ENCODE data around the gene SULT1C3.

Gene SULT1C3

GRCh38 chr2:108287169-108287568 is 47.4 kb downstream of the SULT1C3 start:
- no peak overlapping the region for H2BK15ac ChIP-seq (replicated peaks; ENCODE audit: low read depth)
- H3K4ac ChIP-seq (ENCODE audit: low read depth, low read length): no peak overlapping the region
- H4K8ac ChIP-seq (ENCODE audit: low read depth, low read length): no peak overlapping the region
- H3K27me3 ChIP-seq (ENCODE audit: insufficient read depth, low read length, poor library complexity): no peaks in the 10 kb centered on the region
- no peak overlapping the region for H2AK5ac ChIP-seq (ENCODE audit: low read length)
- H2BK5ac ChIP-seq (ENCODE audit: low read length): no peak overlapping the region
- no peaks in the 10 kb centered on the region for H3K36me3 ChIP-seq (ENCODE audit: control insufficient read depth, insufficient read depth, low read length)
- H3K18ac ChIP-seq (ENCODE audit: low read length): no peak overlapping the region
- H3K4me1 ChIP-seq (ENCODE audit: control insufficient read depth, low read depth, low read length): peaks cover 4% of the 10 kb centered on the region
- no CpG with 5 or more reads among the region's 2 CpGs for WGBS (ENCODE audit: extremely low coverage, insufficient coverage, low lambda C conversion rate)
- no peak overlapping the region for H4K5ac ChIP-seq (ENCODE audit: low read length)
- no peak overlapping the region for H3K56ac ChIP-seq (ENCODE audit: low read length)
- H2BK120ac ChIP-seq (ENCODE audit: low read depth, low read length): no peak overlapping the region
- H3K9ac ChIP-seq (ENCODE audit: low read length): no peak overlapping the region
- no peak overlapping the region for H3K4me3 ChIP-seq (ENCODE audit: low read length)
- no peak overlapping the region for H3K4me2 ChIP-seq (ENCODE audit: low read length)
- no peak overlapping the region for H3K23ac ChIP-seq (ENCODE audit: low read length)
- no peak overlapping the region for H3K27ac ChIP-seq (ENCODE audit: low read depth, low read length)
- H3K79me2 ChIP-seq (ENCODE audit: control insufficient read depth, insufficient read depth, low read length): no peaks in the 10 kb centered on the region
- H3K79me1 ChIP-seq (ENCODE audit: low read length): no peaks in the 10 kb centered on the region
- no peak for DNase-seq

DNA sequence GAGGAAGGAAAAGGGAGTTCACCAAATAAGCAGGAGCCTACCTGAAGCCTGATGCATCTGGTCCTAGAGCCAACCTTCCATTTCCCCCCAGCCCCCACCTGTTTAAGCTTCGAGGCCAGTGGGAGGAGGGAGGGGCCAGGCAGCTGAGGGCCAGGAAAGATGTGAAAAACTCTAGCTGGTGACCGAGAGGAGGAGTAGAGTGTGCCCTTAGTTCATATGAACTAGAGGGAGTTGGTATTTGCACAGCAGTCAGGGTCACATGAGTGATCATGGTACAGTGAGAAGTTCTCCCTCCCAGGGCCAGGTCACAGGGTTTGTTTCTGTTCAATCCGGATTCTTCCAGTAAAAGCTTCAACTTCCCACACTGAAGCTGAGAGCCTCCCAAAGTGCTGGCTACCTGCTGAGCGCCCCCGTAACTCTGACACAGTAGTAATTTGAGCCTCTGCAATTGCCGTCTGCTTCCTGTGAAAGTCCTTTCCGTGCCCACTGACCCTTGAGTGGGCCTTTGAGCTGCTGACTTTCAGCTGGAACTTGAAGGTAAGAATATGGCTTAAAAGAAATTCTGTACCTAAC is 48.9 kb downstream of the SULT1C3 start, which contains the start of gene SULT1C2:
TSS of gene SULT1C2 (plus strand) at position 362 of the 573 bp plus-strand sequence. CDS start 4,773 bp downstream, outside the sequence.
- no peak within 1 kb of the TSS for H2BK120ac ChIP-seq (ENCODE audit: low read depth, low read length)
- H3K36me3 ChIP-seq (ENCODE audit: control insufficient read depth, insufficient read depth, low read length): no peaks in the 10 kb centered on the region
- no peak within 1 kb of the TSS for H3K4me3 ChIP-seq (ENCODE audit: low read length)
- H3K4ac ChIP-seq (ENCODE audit: low read depth, low read length): no peak within 1 kb of the TSS
- H2AK5ac ChIP-seq (ENCODE audit: low read length): no peak within 1 kb of the TSS
- peaks cover 4% of the 10 kb centered on the region for H3K4me1 ChIP-seq (ENCODE audit: control insufficient read depth, low read depth, low read length)
- peak within 1 kb of the TSS; percentile 71 for H3K56ac ChIP-seq (ENCODE audit: low read length)
- no peak within 1 kb of the TSS for H4K8ac ChIP-seq (ENCODE audit: low read depth, low read length)
- H4K5ac ChIP-seq (ENCODE audit: low read length): no peak within 1 kb of the TSS
- no peak within 1 kb of the TSS for H3K23ac ChIP-seq (ENCODE audit: low read length)
- H3K27ac ChIP-seq (ENCODE audit: low read depth, low read length): no peak within 1 kb of the TSS
- DNase-seq: peak; percentile 85
- H3K79me2 ChIP-seq (ENCODE audit: control insufficient read depth, insufficient read depth, low read length): no peaks in the 10 kb centered on the region
- no CpG with 5 or more reads among the region's 7 CpGs for WGBS (ENCODE audit: extremely low coverage, insufficient coverage, low lambda C conversion rate)
- no peaks in the 10 kb centered on the region for H3K79me1 ChIP-seq (ENCODE audit: low read length)
- H3K18ac ChIP-seq (ENCODE audit: low read length): no peak within 1 kb of the TSS
- peak within 1 kb of the TSS; percentile 5 for H3K4me2 ChIP-seq (ENCODE audit: low read length)
- no peak within 1 kb of the TSS for H2BK15ac ChIP-seq (replicated peaks; ENCODE audit: low read depth)
- no peaks in the 10 kb centered on the region for H3K27me3 ChIP-seq (ENCODE audit: insufficient read depth, low read length, poor library complexity)
- H2BK5ac ChIP-seq (ENCODE audit: low read length): no peak within 1 kb of the TSS
- no peak within 1 kb of the TSS for H3K9ac ChIP-seq (ENCODE audit: low read length)

GRCh38 chr2:108293850-108294249 is 54.1 kb downstream of the SULT1C3 start:
- no CpG with 5 or more reads among the region's 4 CpGs for WGBS (ENCODE audit: extremely low coverage, insufficient coverage, low lambda C conversion rate)

GRCh38 chr2:108297436-108298141 is 57.8 kb downstream of the SULT1C3 start:
- WGBS (ENCODE audit: extremely low coverage, insufficient coverage, low lambda C conversion rate): no CpG with 5 or more reads among the region's 9 CpGs
- Histone ChIP-seq H3K79me1 (ENCODE audit: low read length) (no peaks in the 10 kb centered on the region), H3K79me2 (ENCODE audit: control insufficient read depth, insufficient read depth, low read length) (no peaks in the 10 kb centered on the region), H3K4ac (ENCODE audit: low read depth, low read length) (no peak overlapping the region), H3K4me3 (ENCODE audit: low read length) (no peak overlapping the region), H3K27ac (ENCODE audit: low read depth, low read length) (no peak overlapping the region), H3K9ac (ENCODE audit: low read length) (no peak overlapping the region), H3K56ac (ENCODE audit: low read length) (no peak overlapping the region), H3K4me1 (ENCODE audit: control insufficient read depth, low read depth, low read length) (no peaks in the 10 kb centered on the region), H2BK120ac (ENCODE audit: low read depth, low read length) (no peak overlapping the region), H3K36me3 (ENCODE audit: control insufficient read depth, insufficient read depth, low read length) (no peaks in the 10 kb centered on the region), H2AK5ac (ENCODE audit: low read length) (no peak overlapping the region), H2BK15ac (replicated peaks; ENCODE audit: low read depth) (no peak overlapping the region), H3K27me3 (ENCODE audit: insufficient read depth, low read length, poor library complexity) (no peaks in the 10 kb centered on the region), H4K5ac (ENCODE audit: low read length) (no peak overlapping the region), H3K18ac (ENCODE audit: low read length) (no peak overlapping the region), H3K4me2 (ENCODE audit: low read length) (no peak overlapping the region), H3K23ac (ENCODE audit: low read length) (no peak overlapping the region), H4K8ac (ENCODE audit: low read depth, low read length) (no peak overlapping the region), H2BK5ac (ENCODE audit: low read length) (no peak overlapping the region)
- no peak for DNase-seq

More at GRCh38 chr2:108293850-108294249, 54.1 kb downstream of the SULT1C3 start:
- Histone ChIP-seq H3K79me2 (ENCODE audit: control insufficient read depth, insufficient read depth, low read length) (no peaks in the 10 kb centered on the region), H2AK5ac (ENCODE audit: low read length) (no peak overlapping the region), H3K23ac (ENCODE audit: low read length) (no peak overlapping the region), H3K4me1 (ENCODE audit: control insufficient read depth, low read depth, low read length) (peaks cover 2% of the 10 kb centered on the region), H3K4ac (ENCODE audit: low read depth, low read length) (no peak overlapping the region), H3K56ac (ENCODE audit: low read length) (no peak overlapping the region), H2BK5ac (ENCODE audit: low read length) (no peak overlapping the region), H4K5ac (ENCODE audit: low read length) (no peak overlapping the region), H4K8ac (ENCODE audit: low read depth, low read length) (no peak overlapping the region), H3K27me3 (ENCODE audit: insufficient read depth, low read length, poor library complexity) (no peaks in the 10 kb centered on the region), H3K18ac (ENCODE audit: low read length) (no peak overlapping the region), H3K4me3 (ENCODE audit: low read length) (no peak overlapping the region), H3K4me2 (ENCODE audit: low read length) (no peak overlapping the region), H3K79me1 (ENCODE audit: low read length) (no peaks in the 10 kb centered on the region), H2BK15ac (replicated peaks; ENCODE audit: low read depth) (no peak overlapping the region), H2BK120ac (ENCODE audit: low read depth, low read length) (no peak overlapping the region), H3K36me3 (ENCODE audit: control insufficient read depth, insufficient read depth, low read length) (no peaks in the 10 kb centered on the region), H3K9ac (ENCODE audit: low read length) (no peak overlapping the region), H3K27ac (ENCODE audit: low read depth, low read length) (no peak overlapping the region)
- no peak for DNase-seq

- Histone ChIP-seq H3K4me3 (ENCODE audit: low read length) (no peak overlapping the region), H3K4ac (ENCODE audit: low read depth, low read length) (no peak overlapping the region), H2BK120ac (ENCODE audit: low read depth, low read length) (no peak overlapping the region), H3K27me3 (ENCODE audit: insufficient read depth, low read length, poor library complexity) (no peaks in the 10 kb centered on the region), H3K18ac (ENCODE audit: low read length) (no peak overlapping the region), H4K5ac (ENCODE audit: low read length) (no peak overlapping the region), H3K4me1 (ENCODE audit: control insufficient read depth, low read depth, low read length) (no peaks in the 10 kb centered on the region), H3K36me3 (ENCODE audit: control insufficient read depth, insufficient read depth, low read length) (no peaks in the 10 kb centered on the region), H3K79me1 (ENCODE audit: low read length) (no peaks in the 10 kb centered on the region), H2BK5ac (ENCODE audit: low read length) (no peak overlapping the region), H2AK5ac (ENCODE audit: low read length) (no peak overlapping the region), H2BK15ac (replicated peaks; ENCODE audit: low read depth) (no peak overlapping the region), H3K23ac (ENCODE audit: low read length) (no peak overlapping the region), H3K79me2 (ENCODE audit: control insufficient read depth, insufficient read depth, low read length) (no peaks in the 10 kb centered on the region), H3K4me2 (ENCODE audit: low read length) (no peak overlapping the region), H3K9ac (ENCODE audit: low read length) (no peak overlapping the region), H3K27ac (ENCODE audit: low read depth, low read length) (no peak overlapping the region), H3K56ac (ENCODE audit: low read length) (no peak overlapping the region), H4K8ac (ENCODE audit: low read depth, low read length) (no peak overlapping the region)
- no peak for DNase-seq
- WGBS (ENCODE audit: extremely low coverage, insufficient coverage, low lambda C conversion rate): no CpG with 5 or more reads among the region's 7 CpGs
Observed at GRCh38 chr2:108301558-108301957, 61.8 kb downstream of the SULT1C3 start.
